ENCODE measurements around the gene IL1RN. TPM values are rescaled to one million over a fixed set of nuclear protein-coding genes. Genes with fewer than 3 reads are reported as not detected.

The IL1RN gene
- total and polyA plus RNA-seq, 2 of the 13 experiments (the other 11 are each of a cell fraction or from before 2014, with no cell fraction given), result 21.2 to 101 TPM

DNA sequence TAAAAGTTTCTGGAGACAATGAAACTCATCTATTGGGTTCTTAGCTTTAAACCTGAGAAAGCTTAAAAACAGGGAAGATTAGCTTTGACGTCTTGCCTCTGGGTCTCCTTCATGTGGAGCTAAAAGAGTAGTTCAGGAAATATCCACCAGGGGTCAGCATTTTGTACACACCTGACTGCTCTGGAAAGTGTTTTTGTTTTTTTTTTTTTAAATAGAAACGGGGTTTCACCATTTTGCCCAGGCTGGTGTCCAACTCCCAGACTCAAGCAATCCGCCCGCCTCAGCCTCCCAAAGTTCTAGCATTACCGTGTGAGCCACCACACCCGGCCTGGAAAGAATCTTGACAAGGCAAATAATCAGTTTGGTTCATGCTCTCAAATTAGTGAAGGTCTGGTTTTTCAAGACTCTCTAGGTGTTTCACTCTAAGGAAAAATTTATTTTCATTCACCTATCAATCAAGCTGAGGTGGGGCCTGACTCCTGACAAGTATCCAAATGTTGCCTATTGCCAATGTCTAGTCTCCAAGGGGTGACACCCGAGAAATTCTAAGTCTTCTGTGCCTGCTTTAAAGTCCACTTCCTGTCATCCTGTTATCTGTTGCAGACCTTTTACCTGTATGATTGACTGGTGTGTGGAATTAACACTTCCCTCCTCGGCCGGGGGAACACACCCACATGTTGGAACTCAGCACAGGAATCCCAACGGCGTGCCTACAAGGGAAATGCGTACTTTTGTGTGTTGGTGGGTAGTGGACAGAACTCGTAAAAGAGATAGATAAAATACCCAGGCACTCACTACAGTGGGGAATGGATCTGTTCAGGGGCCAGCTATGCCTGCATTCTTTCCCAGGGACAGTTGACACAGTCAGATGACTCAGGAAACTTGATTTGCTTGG lies 11.3 kb downstream of the IL1RN start (continued):
- TF ChIP-seq POGK (CRISPR knock-in tag; conservative IDR thresholded peaks at IDR 0.05) (no peak), ZNF335 (CRISPR knock-in tag; IDR thresholded peaks at IDR 0.05) (no peak), ZNF44 (CRISPR knock-in tag; IDR thresholded peaks at IDR 0.05) (no peak), ARID5B (CRISPR knock-in tag; IDR thresholded peaks at IDR 0.05) (no peak), ZEB1 (IDR thresholded peaks at IDR 0.05; ENCODE audit: insufficient replicate concordance, low read depth) (no peak), CCDC6 (CRISPR knock-in tag; IDR thresholded peaks at IDR 0.05) (no peak), ATF7-NPFF (CRISPR knock-in tag; IDR thresholded peaks at IDR 0.05; ENCODE audit: low read depth) (no peak), EHMT2 (IDR thresholded peaks at IDR 0.05; ENCODE audit: borderline replicate concordance, low read depth, low read length) (no peak), RARA (CRISPR knock-in tag; IDR thresholded peaks at IDR 0.05) (no peak), RAD51 (IDR thresholded peaks at IDR 0.05; ENCODE audit: borderline replicate concordance) (no peak), RORA (CRISPR knock-in tag; IDR thresholded peaks at IDR 0.05) (no peak), ARHGAP35 (CRISPR knock-in tag; IDR thresholded peaks at IDR 0.05; ENCODE audit: borderline replicate concordance) (no peak), TIGD3 (CRISPR knock-in tag; IDR thresholded peaks at IDR 0.05; ENCODE audit: borderline replicate concordance) (0 out of 2 replicates have a peak, but pooled peaks have one; percentile 53), ZNF773 (CRISPR knock-in tag; IDR thresholded peaks at IDR 0.05; ENCODE audit: borderline replicate concordance) (no peak), ZNF740 (CRISPR knock-in tag; IDR thresholded peaks at IDR 0.05) (no peak), ZNF564 (CRISPR knock-in tag; IDR thresholded peaks at IDR 0.05) (no peak), MATR3 (CRISPR knock-in tag; IDR thresholded peaks at IDR 0.05) (no peak), MIER3 (CRISPR knock-in tag; IDR thresholded peaks at IDR 0.05; ENCODE audit: borderline replicate concordance) (peak; percentile 13; the same call in 1 of the 2 replicates)
- TF ChIP-seq, protein P1, sequence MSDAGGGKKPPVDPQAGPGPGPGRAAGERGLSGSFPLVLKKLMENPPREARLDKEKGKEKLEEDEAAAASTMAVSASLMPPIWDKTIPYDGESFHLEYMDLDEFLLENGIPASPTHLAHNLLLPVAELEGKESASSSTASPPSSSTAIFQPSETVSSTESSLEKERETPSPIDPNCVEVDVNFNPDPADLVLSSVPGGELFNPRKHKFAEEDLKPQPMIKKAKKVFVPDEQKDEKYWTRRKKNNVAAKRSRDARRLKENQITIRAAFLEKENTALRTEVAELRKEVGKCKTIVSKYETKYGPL (CRISPR knock-in tag; IDR thresholded peaks at IDR 0.05), result no peak
- TF ChIP-seq, protein P2, sequence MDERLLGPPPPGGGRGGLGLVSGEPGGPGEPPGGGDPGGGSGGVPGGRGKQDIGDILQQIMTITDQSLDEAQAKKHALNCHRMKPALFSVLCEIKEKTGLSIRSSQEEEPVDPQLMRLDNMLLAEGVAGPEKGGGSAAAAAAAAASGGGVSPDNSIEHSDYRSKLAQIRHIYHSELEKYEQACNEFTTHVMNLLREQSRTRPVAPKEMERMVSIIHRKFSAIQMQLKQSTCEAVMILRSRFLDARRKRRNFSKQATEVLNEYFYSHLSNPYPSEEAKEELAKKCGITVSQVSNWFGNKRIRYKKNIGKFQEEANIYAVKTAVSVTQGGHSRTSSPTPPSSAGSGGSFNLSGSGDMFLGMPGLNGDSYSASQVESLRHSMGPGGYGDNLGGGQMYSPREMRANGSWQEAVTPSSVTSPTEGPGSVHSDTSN (CRISPR knock-in tag; IDR thresholded peaks at IDR 0.05), result peak; percentile 70
